Panc1 (cell line): ENCODE measurements around the gene TSKS. TPM values are rescaled to one million over a fixed set of nuclear protein-coding genes. Genes with fewer than 3 reads are reported as not detected.

Experiments used
- ATAC-seq: fragments of 200-7000 bp; cut with Tn5 transposase; 2 replicates; pipeline ENCODE4 v1.9.1; 2020; ENCODE audit warnings: mild to moderate bottlenecking, moderate library complexity
- BruUV-seq: library from RNA; stranded (reverse); fragments of 400-500 nt; replicated peaks from 2 replicates; lab custom pipeline; 2021; lab: Mats Ljungman, UMichigan
- CTCF ChIA-PET: fragments of 300-600 bp; sonication (Branson Sonifier 250); formaldehyde crosslinking; loops from one replicate; lab custom pipeline; 2022; ENCODE audit warnings: antibody characterized with exemption; lab: Charles Lee
- POLR2A ChIA-PET: fragments of 300-600 bp; sonication (Branson Sonifier 250); formaldehyde crosslinking; loops from one replicate; lab custom pipeline; 2022; ENCODE audit warnings: antibody characterized with exemption; lab: Charles Lee
- DNase-seq: peaks from one replicate; pipeline ENCODE4 v3.0.0-alpha.2; 2010; ENCODE audit warnings: low read depth, low spot score
- H3K27ac ChIP-seq: 2 replicates; pipeline ENCODE4 v1.5.1; 2011; ENCODE audit warnings: mild to moderate bottlenecking, low read length, inconsistent platforms
- H3K27me3 ChIP-seq: fragments of 200-500 bp; sonication (Bioruptor generic); 2 replicates; pipeline ENCODE4 v1.6.0; 2014; ENCODE audit warnings: low read length, inconsistent platforms; ENCODE audit not compliant: control insufficient read depth, insufficient read depth
- H3K36me3 ChIP-seq: fragments of 200-500 bp; sonication (Bioruptor generic); 2 replicates; pipeline ENCODE4 v1.5.1; 2014; ENCODE audit warnings: inconsistent platforms, mild to moderate bottlenecking, low read length, moderate library complexity; ENCODE audit not compliant: control insufficient read depth, insufficient read depth
- H3K4me1 ChIP-seq: 2 replicates; pipeline ENCODE4 v1.5.1; 2011; ENCODE audit warnings: inconsistent platforms, mild to moderate bottlenecking, low read length, moderate library complexity; ENCODE audit not compliant: control insufficient read depth, insufficient read depth
- H3K4me3 ChIP-seq, 2 experiments: 2 replicates each; pipeline ENCODE4 v1.5.1; 2011 to 2012; ENCODE audit warnings: low read depth in 2 of 2, low read length in 2 of 2, mild to moderate bottlenecking in 2 of 2, inconsistent platforms in 1 of 2, moderate library complexity in 1 of 2
- H3K9me3 ChIP-seq: fragments of 200-500 bp; sonication (Bioruptor generic); 2 replicates; pipeline ENCODE4 v1.5.1; 2014; ENCODE audit warnings: low read depth, mild to moderate bottlenecking, inconsistent platforms, low read length, moderate library complexity; ENCODE audit not compliant: control insufficient read depth, insufficient read depth
- POLR2AphosphoS5 ChIP-seq: IDR thresholded peaks from 2 replicates; pipeline ENCODE4 v1.6.1; 2012; ENCODE audit warnings: mild to moderate bottlenecking, low read depth, low read length, moderate library complexity
- SIN3A ChIP-seq: IDR thresholded peaks from 2 replicates; pipeline ENCODE4 v1.6.1; 2012; ENCODE audit warnings: low read depth, mild to moderate bottlenecking, low read length, moderate library complexity, borderline replicate concordance; ENCODE audit not compliant: insufficient read depth
- TCF7L2 ChIP-seq: IDR thresholded peaks from 2 replicates; pipeline ENCODE4 v1.6.1; 2011; ENCODE audit warnings: mild to moderate bottlenecking, low read depth, low read length, inconsistent platforms
- in situ Hi-C: cut with HindIII; loops from 2 replicates; pipeline ENCODE4 v1.10.0; 2016; ENCODE audit warnings: low sequenced_read_pairs, low pct_unique_long_range_greater_than_20kb
- intact Hi-C: fragments of 100-400 bp; cut with micrococcal nuclease; formaldehyde crosslinking; loops from one replicate; pipeline ENCODE4 v1.10.0; 2022; ENCODE audit not compliant: unreplicated experiment
- total RNA-seq: library from RNA; stranded (reverse); gene quantifications from one replicate; pipeline ENCODE4 v1.2.1, GENCODE V29; 2021; ENCODE audit not compliant: unreplicated experiment
- TF ChIP-seq, protein P1 (sequence below), 2 experiments: IDR thresholded peaks; 2 replicates each; pipeline ENCODE4 v1.6.1; 2011 to 2012; ENCODE audit warnings: low read depth in 2 of 2, control low read depth in 1 of 2, low read length in 1 of 2, mild to moderate bottlenecking in 1 of 2, moderate library complexity in 1 of 2; ENCODE audit not compliant: insufficient read depth in 1 of 2
- TF ChIP-seq, protein P2 (sequence below): fragments of 450-650 bp; IDR thresholded peaks from 2 replicates; pipeline ENCODE4 v1.5.1; 2017; ENCODE audit warnings: mild to moderate bottlenecking

The TSKS gene
- total RNA-seq, 1 experiment from 2014 or later: not detected

DNA sequence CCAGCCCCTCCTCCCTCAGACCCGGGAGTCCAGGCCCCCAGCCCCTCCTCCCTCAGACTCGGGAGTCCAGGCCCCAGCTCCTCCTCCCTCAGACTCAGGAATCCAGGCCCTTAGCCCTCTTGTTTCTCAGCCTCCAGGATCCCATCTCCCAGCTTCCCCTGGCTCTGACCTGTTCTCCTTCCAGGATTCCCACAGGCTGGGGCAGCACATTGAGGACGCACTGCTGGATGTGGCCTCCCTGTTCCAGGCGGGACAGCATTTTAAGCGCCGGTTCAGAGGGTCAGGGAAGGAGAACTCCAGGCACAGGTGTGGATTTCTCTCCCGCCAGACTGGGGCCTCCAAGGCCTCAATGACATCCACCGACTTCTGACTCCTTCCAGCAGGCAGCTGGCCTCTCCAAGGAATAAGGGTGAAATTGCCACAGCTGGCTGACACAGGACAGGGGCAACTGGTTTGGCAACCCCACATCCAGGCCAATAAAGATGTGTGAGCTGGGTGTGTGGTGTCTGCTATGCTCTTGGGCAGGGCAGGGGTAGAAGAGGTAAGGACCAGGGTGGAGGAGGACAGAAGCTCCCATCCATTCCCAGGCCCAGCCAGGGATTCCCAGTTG lies 49.8 kb downstream of the TSKS start:
- CTCF ChIA-PET: no interaction called here
- POLR2A ChIA-PET: no interaction called here
- DNase-seq (no peak), ATAC-seq (no peak)
- peaks cover 3% of the 10 kb centered on the region; the same call in 1 of the 2 replicates for H3K36me3 ChIP-seq
- intact Hi-C loops: no loop called here
- no peak overlapping the region for H3K27ac ChIP-seq
- no peaks in the 10 kb centered on the region; the same call in 1 of the 2 replicates for H3K4me1 ChIP-seq
- no peak for TF ChIP-seq SIN3A
- no peak for TF ChIP-seq POLR2AphosphoS5
- TF ChIP-seq, protein P1, sequence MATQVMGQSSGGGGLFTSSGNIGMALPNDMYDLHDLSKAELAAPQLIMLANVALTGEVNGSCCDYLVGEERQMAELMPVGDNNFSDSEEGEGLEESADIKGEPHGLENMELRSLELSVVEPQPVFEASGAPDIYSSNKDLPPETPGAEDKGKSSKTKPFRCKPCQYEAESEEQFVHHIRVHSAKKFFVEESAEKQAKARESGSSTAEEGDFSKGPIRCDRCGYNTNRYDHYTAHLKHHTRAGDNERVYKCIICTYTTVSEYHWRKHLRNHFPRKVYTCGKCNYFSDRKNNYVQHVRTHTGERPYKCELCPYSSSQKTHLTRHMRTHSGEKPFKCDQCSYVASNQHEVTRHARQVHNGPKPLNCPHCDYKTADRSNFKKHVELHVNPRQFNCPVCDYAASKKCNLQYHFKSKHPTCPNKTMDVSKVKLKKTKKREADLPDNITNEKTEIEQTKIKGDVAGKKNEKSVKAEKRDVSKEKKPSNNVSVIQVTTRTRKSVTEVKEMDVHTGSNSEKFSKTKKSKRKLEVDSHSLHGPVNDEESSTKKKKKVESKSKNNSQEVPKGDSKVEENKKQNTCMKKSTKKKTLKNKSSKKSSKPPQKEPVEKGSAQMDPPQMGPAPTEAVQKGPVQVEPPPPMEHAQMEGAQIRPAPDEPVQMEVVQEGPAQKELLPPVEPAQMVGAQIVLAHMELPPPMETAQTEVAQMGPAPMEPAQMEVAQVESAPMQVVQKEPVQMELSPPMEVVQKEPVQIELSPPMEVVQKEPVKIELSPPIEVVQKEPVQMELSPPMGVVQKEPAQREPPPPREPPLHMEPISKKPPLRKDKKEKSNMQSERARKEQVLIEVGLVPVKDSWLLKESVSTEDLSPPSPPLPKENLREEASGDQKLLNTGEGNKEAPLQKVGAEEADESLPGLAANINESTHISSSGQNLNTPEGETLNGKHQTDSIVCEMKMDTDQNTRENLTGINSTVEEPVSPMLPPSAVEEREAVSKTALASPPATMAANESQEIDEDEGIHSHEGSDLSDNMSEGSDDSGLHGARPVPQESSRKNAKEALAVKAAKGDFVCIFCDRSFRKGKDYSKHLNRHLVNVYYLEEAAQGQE (IDR thresholded peaks at IDR 0.05; ENCODE audit: insufficient read depth in 1 of 2, low read depth in 2 of 2, low read length in 1 of 2): no peak
- TF ChIP-seq, protein P2, sequence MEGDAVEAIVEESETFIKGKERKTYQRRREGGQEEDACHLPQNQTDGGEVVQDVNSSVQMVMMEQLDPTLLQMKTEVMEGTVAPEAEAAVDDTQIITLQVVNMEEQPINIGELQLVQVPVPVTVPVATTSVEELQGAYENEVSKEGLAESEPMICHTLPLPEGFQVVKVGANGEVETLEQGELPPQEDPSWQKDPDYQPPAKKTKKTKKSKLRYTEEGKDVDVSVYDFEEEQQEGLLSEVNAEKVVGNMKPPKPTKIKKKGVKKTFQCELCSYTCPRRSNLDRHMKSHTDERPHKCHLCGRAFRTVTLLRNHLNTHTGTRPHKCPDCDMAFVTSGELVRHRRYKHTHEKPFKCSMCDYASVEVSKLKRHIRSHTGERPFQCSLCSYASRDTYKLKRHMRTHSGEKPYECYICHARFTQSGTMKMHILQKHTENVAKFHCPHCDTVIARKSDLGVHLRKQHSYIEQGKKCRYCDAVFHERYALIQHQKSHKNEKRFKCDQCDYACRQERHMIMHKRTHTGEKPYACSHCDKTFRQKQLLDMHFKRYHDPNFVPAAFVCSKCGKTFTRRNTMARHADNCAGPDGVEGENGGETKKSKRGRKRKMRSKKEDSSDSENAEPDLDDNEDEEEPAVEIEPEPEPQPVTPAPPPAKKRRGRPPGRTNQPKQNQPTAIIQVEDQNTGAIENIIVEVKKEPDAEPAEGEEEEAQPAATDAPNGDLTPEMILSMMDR: no peak
- no peak for TF ChIP-seq TCF7L2
- H3K27me3 ChIP-seq: no peaks in the 10 kb centered on the region
- H3K9me3 ChIP-seq: no peaks in the 10 kb centered on the region
- in situ Hi-C loops: no loop called here
- H3K4me3 ChIP-seq: no peak overlapping the region
- BruUV-seq: no TSS peak

DNA sequence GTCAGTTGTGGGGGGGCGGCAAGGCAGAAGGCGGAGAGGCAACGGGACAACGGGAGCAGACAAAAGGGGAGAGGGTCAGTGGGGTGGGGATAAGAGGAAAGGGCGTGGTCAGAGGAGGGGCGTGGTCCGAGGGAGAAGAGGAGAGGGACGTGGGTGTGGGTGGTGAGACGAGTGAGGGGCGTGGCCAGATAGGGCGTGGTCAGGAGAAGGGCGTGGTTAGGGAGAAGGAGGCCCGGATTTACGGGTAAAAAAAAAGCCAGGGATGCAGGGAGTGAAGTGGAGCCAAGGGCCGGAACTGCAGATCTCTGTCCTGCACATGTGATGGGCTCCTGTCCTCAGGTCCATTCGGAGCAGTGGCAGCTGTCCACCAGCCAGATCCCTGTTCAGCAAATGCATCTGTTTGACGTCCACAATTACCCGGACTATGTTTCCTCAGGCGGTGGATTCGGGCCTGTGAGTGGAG lies 50.7 kb downstream of the TSKS start:
- DNase-seq: peak; percentile 10
- H3K4me1 ChIP-seq: no peaks in the 10 kb centered on the region; the same call in 1 of the 2 replicates
- H3K9me3 ChIP-seq: no peaks in the 10 kb centered on the region
- no peak for TF ChIP-seq SIN3A
- no peak for TF ChIP-seq TCF7L2
- TF ChIP-seq, protein P1 (IDR thresholded peaks at IDR 0.05; ENCODE audit: insufficient read depth in 1 of 2, low read depth in 2 of 2, low read length in 1 of 2): no peak
- TF ChIP-seq, protein P2: no peak
- TF ChIP-seq POLR2AphosphoS5: no peak
- in situ Hi-C loops (no loop called here), intact Hi-C loops (no loop called here)
- ATAC-seq: peak; percentile 54; the same call in 1 of the 2 replicates
- ChIA-PET CTCF (no interaction called here), POLR2A (no interaction called here)
- no peaks in the 10 kb centered on the region for H3K36me3 ChIP-seq
- BruUV-seq: no TSS peak
- H3K27ac ChIP-seq: no peak overlapping the region
- H3K27me3 ChIP-seq: no peaks in the 10 kb centered on the region
- no peak overlapping the region for H3K4me3 ChIP-seq
